Mesodermal cell (in vitro differentiated cells): Measurements from ENCODE around the gene HDLBP.

ENCODE experiments used
- H3K27ac ChIP-seq: 2 replicates; pipeline ENCODE4 v1.7.0; 2013; ENCODE audit warnings: mild to moderate bottlenecking, low read depth, low read length, moderate library complexity; ENCODE audit not compliant: severe bottlenecking
- H3K36me3 ChIP-seq: 2 replicates; pipeline ENCODE4 v1.7.1; 2013; ENCODE audit warnings: mild to moderate bottlenecking, low read length, moderate library complexity; ENCODE audit not compliant: control insufficient read depth, insufficient read depth
- H3K4me1 ChIP-seq: one replicate; pipeline ENCODE4 v1.7.1; 2013; ENCODE audit warnings: mild to moderate bottlenecking, low read length; ENCODE audit not compliant: insufficient read depth, control insufficient read depth, poor library complexity, severe bottlenecking
- H3K4me3 ChIP-seq: 2 replicates; pipeline ENCODE4 v1.7.0; 2013; ENCODE audit warnings: low read length, control low read depth, mild to moderate bottlenecking; ENCODE audit not compliant: insufficient read depth, poor library complexity, severe bottlenecking; ENCODE audit errors: extremely low read depth
- H3K9me3 ChIP-seq: 2 replicates; pipeline ENCODE4 v1.7.1; 2013; ENCODE audit warnings: mild to moderate bottlenecking, low read length, moderate library complexity; ENCODE audit not compliant: control insufficient read depth
- WGBS, 2 experiments: methylation state at CpG; one replicate each; pipeline ENCODE4 v1.1.5; 2013; ENCODE audit warnings: missing lambda C conversion rate in 2 of 2; ENCODE audit not compliant: insufficient coverage in 2 of 2; 5-methylcytosine and 5-hydroxymethylcytosine counted together

The HDLBP gene

DNA sequence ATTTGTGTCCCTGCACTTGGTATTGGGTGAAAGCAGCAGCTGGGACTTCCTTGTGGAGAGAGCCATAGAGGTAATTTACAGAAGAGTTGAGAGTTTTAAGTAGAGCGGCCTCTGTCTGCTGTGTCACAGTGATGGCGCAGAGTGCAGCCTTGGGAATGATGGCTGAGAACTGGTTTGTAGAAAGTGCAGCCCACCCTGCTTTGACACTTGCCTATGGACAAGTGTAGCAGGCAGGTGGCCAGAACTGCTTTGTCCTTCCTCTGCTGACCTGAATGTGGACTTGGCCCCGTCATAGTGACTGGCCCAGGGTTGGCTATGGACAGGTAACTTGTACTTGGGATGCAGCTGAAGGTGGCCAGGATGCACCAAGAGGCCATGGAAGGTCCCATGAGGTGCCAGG is 133.3 kb downstream of the HDLBP start:
- Histone ChIP-seq H3K4me1 (no peaks in the 10 kb centered on the region), H3K36me3 (peaks cover 17% of the 10 kb centered on the region), H3K9me3 (no peaks in the 10 kb centered on the region), H3K4me3 (no peak overlapping the region), H3K27ac (no peak overlapping the region)
- 100% methylated on average over 3 of the region's 3 CpGs for WGBS, 2 experiments

DNA sequence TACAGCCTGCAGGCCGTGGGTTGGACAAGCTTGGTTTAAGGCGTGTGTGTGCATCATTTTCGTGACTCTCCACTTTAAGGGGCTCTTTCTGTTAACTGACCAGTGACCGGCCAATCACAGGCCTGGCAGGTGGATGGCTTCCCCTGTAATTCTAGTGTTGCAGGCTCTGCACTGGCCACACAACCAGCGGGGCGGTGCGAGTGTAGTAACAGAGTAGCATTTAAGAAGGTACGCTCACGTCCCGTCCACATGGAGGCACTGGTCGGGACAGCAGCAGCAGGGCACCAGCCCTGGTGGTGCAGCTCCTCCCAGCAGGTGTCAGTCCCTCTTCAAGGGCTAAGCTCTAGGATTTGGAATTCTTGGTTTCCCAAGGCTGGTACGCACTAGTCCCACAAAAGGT is 135.0 kb downstream of the HDLBP start:
- no peak overlapping the region for H3K27ac ChIP-seq
- H3K36me3 ChIP-seq, result peaks cover 19% of the 10 kb centered on the region
- 77% methylated on average over 11 to 12 of the region's 12 CpGs for WGBS, 2 experiments

DNA sequence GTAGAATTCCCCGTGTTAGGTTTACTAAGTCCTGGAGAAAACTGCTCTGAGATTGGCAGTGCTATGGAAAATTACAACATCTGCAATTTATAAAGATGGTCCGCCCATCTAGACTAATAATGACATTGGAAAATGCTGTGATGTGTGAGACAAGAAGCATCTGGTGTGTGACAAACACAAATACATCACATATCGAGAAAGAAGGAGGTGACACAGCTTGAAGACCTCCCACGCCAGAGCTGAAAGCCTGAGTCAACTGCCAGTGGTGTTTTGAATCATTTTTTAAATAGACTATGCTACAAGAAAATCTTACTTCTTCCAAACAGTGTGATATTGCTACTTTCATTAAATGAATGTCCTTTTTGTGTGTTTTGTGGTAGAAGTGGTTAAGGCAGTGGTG is 135.6 kb downstream of the HDLBP start:
- Histone ChIP-seq H3K9me3 (no peaks in the 10 kb centered on the region), H3K36me3 (peaks cover 23% of the 10 kb centered on the region), H3K27ac (no peak overlapping the region), H3K4me1 (no peaks in the 10 kb centered on the region), H3K4me3 (no peak overlapping the region)
- 88% methylated on average over 2 of the region's 4 CpGs; no CpG with 5 or more reads in 1 of the 2 experiments for WGBS, 2 experiments

More for the DNA sequence above, 135.0 kb downstream of the HDLBP start:
- Histone ChIP-seq H3K9me3 (no peaks in the 10 kb centered on the region), H3K4me3 (no peak overlapping the region), H3K4me1 (no peaks in the 10 kb centered on the region)

DNA sequence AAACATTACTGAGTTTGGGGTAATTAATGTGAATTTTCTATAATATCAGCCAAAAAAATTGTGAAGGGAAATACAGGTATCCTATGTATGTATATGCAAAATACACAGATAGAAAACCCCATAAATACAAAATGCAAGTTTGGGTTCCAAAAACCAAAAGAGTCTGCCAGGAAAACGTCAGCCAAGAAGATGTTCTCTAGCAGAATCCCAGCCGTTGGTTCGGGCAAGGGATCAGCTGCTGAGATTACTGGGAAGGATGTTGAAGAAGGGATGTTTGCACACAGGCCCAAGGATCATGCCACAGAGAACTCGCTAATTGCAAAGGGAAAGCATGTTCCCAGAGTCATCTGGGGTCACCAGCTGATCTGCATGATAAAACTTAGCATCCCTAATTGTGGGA is 136.5 kb downstream of the HDLBP start:
- H3K27ac ChIP-seq, result no peak overlapping the region
- H3K4me1 ChIP-seq, result no peaks in the 10 kb centered on the region
- WGBS, 2 experiments, result 79 to 86% methylated on average over 4 of the region's 4 CpGs
- H3K4me3 ChIP-seq, result no peak overlapping the region
- H3K36me3 ChIP-seq, result peaks cover 25% of the 10 kb centered on the region
- no peaks in the 10 kb centered on the region for H3K9me3 ChIP-seq

DNA sequence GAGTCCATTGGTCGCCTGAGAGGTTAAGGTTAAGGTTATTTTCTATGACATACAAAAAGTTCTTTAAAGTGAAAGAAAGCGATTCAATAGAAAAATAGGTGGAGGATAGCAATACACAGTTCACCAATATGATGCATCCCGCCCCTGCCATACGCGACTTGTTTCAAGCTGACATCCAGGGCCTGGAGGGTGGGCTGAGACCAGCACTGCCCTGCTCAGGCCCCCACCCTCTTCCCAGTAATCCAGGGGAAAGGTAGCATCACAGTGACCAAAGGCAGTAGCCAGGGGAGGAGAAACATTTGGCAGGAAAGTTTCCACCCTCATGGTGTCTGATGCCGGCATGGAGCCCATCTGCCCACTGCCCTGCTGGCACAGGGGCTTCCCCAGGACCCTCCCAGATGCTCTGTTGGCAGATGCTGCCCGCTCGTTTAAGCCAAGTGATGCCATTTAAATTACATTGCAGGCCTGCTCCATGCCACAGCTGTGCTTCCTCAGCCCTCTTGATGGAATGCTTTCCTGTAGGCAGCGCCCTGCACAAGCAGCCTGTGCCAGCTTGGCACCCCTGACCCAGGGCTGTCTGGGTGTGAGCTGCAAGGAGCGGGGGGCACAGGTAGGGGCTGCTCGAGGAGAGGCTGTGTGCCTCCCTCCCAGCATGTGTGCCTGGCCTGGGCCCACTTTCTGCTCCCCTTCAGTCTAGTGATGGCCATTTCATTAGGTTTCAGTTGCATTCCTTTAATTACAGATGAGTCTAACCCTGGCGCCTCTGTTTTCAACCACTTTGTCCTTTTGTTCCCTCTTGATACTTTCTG is 137.7 kb downstream of the HDLBP start:
- Histone ChIP-seq H3K36me3 (peaks cover 24% of the 10 kb centered on the region), H3K9me3 (no peaks in the 10 kb centered on the region)

More for the DNA sequence above, 137.7 kb downstream of the HDLBP start:
- Histone ChIP-seq H3K27ac (no peak overlapping the region), H3K4me3 (no peak overlapping the region), H3K4me1 (no peaks in the 10 kb centered on the region)
- 95 to 98% methylated on average over 9 of the region's 12 CpGs for WGBS, 2 experiments
